ENCODE results near the gene KCNK5. TPM values are rescaled to one million over a fixed set of nuclear protein-coding genes. Genes with fewer than 3 reads are reported as not detected.

Gene KCNK5
- total and polyA plus RNA-seq, 4 experiments from 2014 or later = 0.17 to 0.83 (median 0.79) TPM; not detected in 1

DNA sequence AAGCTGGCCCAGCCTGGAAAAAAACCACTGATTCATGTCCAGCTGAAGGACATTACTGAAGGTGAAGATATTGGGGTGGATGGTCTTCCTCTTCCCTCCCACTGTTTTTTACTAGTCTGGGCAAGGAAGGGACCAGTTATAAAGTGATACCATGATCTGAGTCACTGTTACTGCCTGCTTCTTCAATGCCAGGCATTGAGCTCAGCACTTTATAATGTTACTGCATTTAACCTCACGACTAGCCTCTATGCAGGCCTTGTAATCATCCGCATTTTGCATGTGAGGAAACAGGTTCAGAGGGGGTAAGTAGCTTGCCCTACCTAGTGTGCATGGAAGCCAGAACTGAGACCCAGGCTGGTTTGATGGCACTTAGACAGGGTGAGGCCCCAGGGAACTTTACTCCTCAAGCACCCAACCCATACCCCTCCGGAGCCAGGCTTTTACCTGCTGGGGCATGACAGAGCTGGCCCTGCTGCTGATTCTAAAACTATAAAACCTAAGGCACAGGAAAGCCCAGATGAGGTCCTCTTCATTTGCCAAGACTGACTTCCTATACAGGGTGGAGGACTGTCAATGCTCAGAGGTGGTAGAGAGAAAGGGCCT lies 11.0 kb upstream of the KCNK5 start:
- intact Hi-C loops (cut with micrococcal nuclease) = no loop called here
- Mint-ChIP-seq H3K4me3 (no peak overlapping the region), H3K4me1 (no peaks in the 10 kb centered on the region), H3K27me3 (peaks cover 0 to 2% of the 10 kb centered on the region in 2 donors), H3K36me3 (no peaks in the 10 kb centered on the region), H3K27ac (no peak overlapping the region), H3K9me3 (peaks cover 0 to 2% (median 0%) of the 10 kb centered on the region in 8 donors)
- H3K4me1 ChIP-seq (ENCODE audit: insufficient read depth, low read length) = no peaks in the 10 kb centered on the region
- H3K9me3 ChIP-seq (ENCODE audit: control insufficient read depth in 1 of 2, low read length in 2 of 2) = no peaks in the 10 kb centered on the region
- CTCF ChIA-PET (ENCODE audit: partially characterized antibody) = interaction anchor here (1.0 kb wide), 1 partner anchor 40 kb away, joined by 3 read pairs; no protein-coding TSS in a partner anchor
- DNase-seq = no peak
- H3K4me3 ChIP-seq (ENCODE audit: low read length in 2 of 2) = no peak overlapping the region
- H3K27me3 ChIP-seq (ENCODE audit: insufficient read depth, low read length) = no peaks in the 10 kb centered on the region
- POLR2A ChIA-PET (ENCODE audit: partially characterized antibody) = no interaction called here
- H3K36me3 ChIP-seq (ENCODE audit: insufficient read depth, low read length) = no peaks in the 10 kb centered on the region
- no peak overlapping the region for H3K27ac ChIP-seq (ENCODE audit: low read depth, low read length)

DNA sequence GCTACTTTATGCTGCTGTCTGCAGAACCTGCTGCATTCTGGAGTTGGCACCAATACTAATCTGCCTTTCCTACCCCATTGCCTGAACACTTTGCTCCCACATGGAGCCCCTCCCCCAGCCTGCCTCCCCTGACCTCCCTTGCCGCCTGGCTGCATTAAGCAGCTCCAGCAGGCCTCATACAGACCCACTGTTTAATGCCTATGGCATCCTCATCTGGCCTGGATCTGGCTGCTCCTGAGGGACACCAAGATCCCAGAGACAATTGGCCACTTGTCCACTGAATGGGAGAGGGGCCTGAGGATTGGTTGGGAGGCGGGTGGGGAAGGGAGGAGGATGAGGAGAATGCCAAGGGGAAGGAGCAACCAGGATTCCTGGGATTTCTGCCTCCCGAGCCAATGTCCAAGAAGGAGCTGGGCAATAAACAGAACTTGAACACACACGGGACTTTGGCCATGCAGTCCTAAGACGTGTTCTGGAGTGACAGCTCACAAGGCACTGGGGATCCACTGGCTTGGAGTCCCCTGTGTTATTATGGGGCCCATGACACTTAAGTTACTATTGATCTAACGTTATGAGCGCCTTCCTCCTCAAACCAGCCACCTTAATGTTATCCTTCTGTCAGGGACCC lies 10.4 kb upstream of the KCNK5 start:
- H3K4me3 ChIP-seq (ENCODE audit: low read length in 2 of 2) = no peak overlapping the region
- no peaks in the 10 kb centered on the region for H3K9me3 ChIP-seq (ENCODE audit: control insufficient read depth in 1 of 2, low read length in 2 of 2)
- Mint-ChIP-seq H3K4me1 (no peaks in the 10 kb centered on the region), H3K27ac (no peak overlapping the region), H3K27me3 (peaks cover 0 to 2% of the 10 kb centered on the region in 2 donors), H3K9me3 (peaks cover 0 to 2% (median 0%) of the 10 kb centered on the region in 8 donors), H3K4me3 (no peak overlapping the region), H3K36me3 (no peaks in the 10 kb centered on the region)
- ChIA-PET POLR2A (ENCODE audit: partially characterized antibody) (no interaction called here), CTCF (ENCODE audit: partially characterized antibody) (interaction anchor here (1.0 kb wide), 1 partner anchor 39 kb away, joined by 3 read pairs; no protein-coding TSS in a partner anchor)
- no peaks in the 10 kb centered on the region for H3K36me3 ChIP-seq (ENCODE audit: insufficient read depth, low read length)
- no peak overlapping the region for H3K27ac ChIP-seq (ENCODE audit: low read depth, low read length)
- no peaks in the 10 kb centered on the region for H3K4me1 ChIP-seq (ENCODE audit: insufficient read depth, low read length)
- intact Hi-C loops (cut with micrococcal nuclease) = no loop called here
- DNase-seq = no peak
- H3K27me3 ChIP-seq (ENCODE audit: insufficient read depth, low read length) = no peaks in the 10 kb centered on the region

DNA sequence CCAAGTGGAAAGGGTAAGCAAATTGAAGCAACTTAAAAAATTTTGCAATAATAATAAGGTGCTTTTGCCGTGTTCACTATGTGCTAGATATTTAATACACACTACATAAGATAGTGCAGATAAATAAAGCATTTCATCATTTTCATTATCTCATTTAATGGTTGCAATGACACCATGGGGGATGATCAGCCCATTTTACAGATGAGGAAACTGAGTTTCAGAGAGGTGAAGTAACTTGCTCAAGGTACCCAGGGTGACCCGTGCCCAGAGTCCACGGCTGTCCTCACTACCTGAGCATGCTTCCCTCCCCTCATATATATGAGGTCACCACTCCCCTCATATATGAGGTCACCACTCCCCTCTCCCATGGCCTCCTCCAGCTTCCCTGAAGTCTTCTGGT lies 7.5 kb upstream of the KCNK5 start:
- POLR2A ChIA-PET (ENCODE audit: partially characterized antibody) = no interaction called here

DNA sequence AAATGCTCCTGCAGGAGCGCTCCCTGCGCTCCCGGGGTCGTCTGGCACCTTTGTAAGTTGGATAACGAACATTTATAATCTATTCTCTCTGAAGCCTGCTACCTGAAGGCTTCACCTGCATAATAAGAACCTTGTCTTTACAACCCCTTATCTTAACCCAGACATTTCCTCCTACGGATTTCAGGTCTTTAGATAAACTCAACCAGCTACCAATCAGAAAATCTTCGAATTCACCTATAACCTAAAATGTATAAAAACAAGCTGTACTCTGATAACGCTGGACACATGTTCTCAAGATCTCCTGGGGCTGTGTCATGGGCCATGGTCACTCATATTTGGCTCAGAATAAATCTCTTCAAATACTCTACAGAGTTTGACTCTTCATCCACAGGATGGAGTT lies 4.1 kb upstream of the KCNK5 start:
- POLR2A ChIA-PET (ENCODE audit: partially characterized antibody) = no interaction called here
- peaks cover 0 to 2% (median 0%) of the 10 kb centered on the region in 8 donors for H3K9me3 Mint-ChIP-seq
- H3K4me1 Mint-ChIP-seq = peaks cover 5 to 20% (median 12%) of the 10 kb centered on the region in 4 donors
- no peak overlapping the region for H3K4me3 ChIP-seq (ENCODE audit: low read length in 2 of 2)
- no peak for DNase-seq
- no peaks in the 10 kb centered on the region for H3K36me3 Mint-ChIP-seq
- H3K9me3 ChIP-seq (ENCODE audit: control insufficient read depth in 1 of 2, low read length in 2 of 2) = no peaks in the 10 kb centered on the region
- no peak overlapping the region for H3K4me3 Mint-ChIP-seq
- no peaks in the 10 kb centered on the region for H3K27me3 ChIP-seq (ENCODE audit: insufficient read depth, low read length)
- no peak overlapping the region for H3K27ac Mint-ChIP-seq
- intact Hi-C loops (cut with micrococcal nuclease) = no loop called here
- peaks cover 0 to 2% of the 10 kb centered on the region in 2 donors for H3K27me3 Mint-ChIP-seq
- no peaks in the 10 kb centered on the region for H3K36me3 ChIP-seq (ENCODE audit: insufficient read depth, low read length)
- H3K4me1 ChIP-seq (ENCODE audit: insufficient read depth, low read length) = peaks cover 13% of the 10 kb centered on the region
- CTCF ChIA-PET (ENCODE audit: partially characterized antibody) = no interaction called here
- no peak overlapping the region for H3K27ac ChIP-seq (ENCODE audit: low read depth, low read length)

More for the DNA sequence above, 7.5 kb upstream of the KCNK5 start:
- Histone ChIP-seq H3K27ac (ENCODE audit: low read depth, low read length) (no peak overlapping the region), H3K4me1 (ENCODE audit: insufficient read depth, low read length) (no peaks in the 10 kb centered on the region), H3K4me3 (ENCODE audit: low read length in 2 of 2) (no peak overlapping the region), H3K27me3 (ENCODE audit: insufficient read depth, low read length) (no peaks in the 10 kb centered on the region), H3K9me3 (ENCODE audit: control insufficient read depth in 1 of 2, low read length in 2 of 2) (no peaks in the 10 kb centered on the region), H3K36me3 (ENCODE audit: insufficient read depth, low read length) (no peaks in the 10 kb centered on the region)
- Mint-ChIP-seq H3K4me1 (no peaks in the 10 kb centered on the region), H3K4me3 (no peak overlapping the region), H3K36me3 (no peaks in the 10 kb centered on the region), H3K9me3 (peaks cover 0 to 2% (median 0%) of the 10 kb centered on the region in 8 donors), H3K27ac (no peak overlapping the region), H3K27me3 (no peaks in the 10 kb centered on the region)
- intact Hi-C loops (cut with micrococcal nuclease) = no loop called here
- CTCF ChIA-PET (ENCODE audit: partially characterized antibody) = no interaction called here
- no peak for DNase-seq

DNA sequence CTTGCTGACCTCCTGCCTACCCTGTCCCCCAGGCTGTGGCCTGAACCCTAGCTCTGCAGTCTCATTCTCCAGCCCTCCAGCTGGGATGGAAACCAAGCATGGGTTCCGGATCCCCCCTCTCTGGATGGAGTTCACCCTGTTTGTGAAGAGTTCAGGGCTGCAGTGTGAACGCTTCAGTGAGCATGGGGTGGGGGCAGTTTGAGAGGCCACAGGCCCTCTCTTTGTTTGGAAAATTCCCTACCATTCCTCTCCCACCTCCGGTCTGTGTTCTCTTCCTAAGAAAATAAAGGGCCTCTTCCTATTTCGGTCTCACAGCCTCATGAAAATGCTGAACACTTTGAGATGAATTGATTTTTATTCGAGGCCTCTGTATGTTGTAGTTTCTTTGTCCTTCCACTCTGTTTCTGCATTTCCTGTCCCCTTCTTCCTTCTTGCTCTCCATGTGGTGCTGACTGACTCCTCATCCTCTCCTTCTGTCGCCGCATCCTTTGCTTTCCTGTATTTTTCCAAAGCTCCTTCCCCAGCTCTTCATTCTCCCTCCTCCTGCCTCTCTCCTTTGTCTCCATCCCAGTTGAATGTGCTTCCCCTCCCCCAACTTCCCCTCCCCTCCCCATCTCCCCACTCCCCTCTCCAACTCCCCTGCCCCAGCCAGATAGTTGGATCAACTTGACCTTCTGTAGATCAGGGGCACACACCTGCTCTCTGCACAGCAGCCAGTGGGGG lies 2.4 kb upstream of the KCNK5 start:
- ChIA-PET CTCF (ENCODE audit: partially characterized antibody) (no interaction called here), POLR2A (ENCODE audit: partially characterized antibody) (no interaction called here)
- no peaks in the 10 kb centered on the region for H3K36me3 Mint-ChIP-seq
- no peak for DNase-seq
- H3K27me3 Mint-ChIP-seq = peaks cover 0 to 2% of the 10 kb centered on the region in 2 donors
- peaks cover 0 to 2% (median 0%) of the 10 kb centered on the region in 8 donors for H3K9me3 Mint-ChIP-seq
- H3K4me1 Mint-ChIP-seq = peaks cover 18 to 37% (median 27%) of the 10 kb centered on the region in 4 donors
- no peaks in the 10 kb centered on the region for H3K27me3 ChIP-seq (ENCODE audit: insufficient read depth, low read length)
- H3K27ac Mint-ChIP-seq = no peak overlapping the region
- H3K4me1 ChIP-seq (ENCODE audit: insufficient read depth, low read length) = peaks cover 30% of the 10 kb centered on the region
- H3K9me3 ChIP-seq (ENCODE audit: control insufficient read depth in 1 of 2, low read length in 2 of 2) = no peaks in the 10 kb centered on the region
- intact Hi-C loops (cut with micrococcal nuclease) = no loop called here
- H3K36me3 ChIP-seq (ENCODE audit: insufficient read depth, low read length) = no peaks in the 10 kb centered on the region
- H3K4me3 Mint-ChIP-seq = peak overlapping the region in 2 of 8 donors; percentile 15 to 20
- no peak overlapping the region for H3K27ac ChIP-seq (ENCODE audit: low read depth, low read length)
- no peak overlapping the region for H3K4me3 ChIP-seq (ENCODE audit: low read length in 2 of 2)

DNA sequence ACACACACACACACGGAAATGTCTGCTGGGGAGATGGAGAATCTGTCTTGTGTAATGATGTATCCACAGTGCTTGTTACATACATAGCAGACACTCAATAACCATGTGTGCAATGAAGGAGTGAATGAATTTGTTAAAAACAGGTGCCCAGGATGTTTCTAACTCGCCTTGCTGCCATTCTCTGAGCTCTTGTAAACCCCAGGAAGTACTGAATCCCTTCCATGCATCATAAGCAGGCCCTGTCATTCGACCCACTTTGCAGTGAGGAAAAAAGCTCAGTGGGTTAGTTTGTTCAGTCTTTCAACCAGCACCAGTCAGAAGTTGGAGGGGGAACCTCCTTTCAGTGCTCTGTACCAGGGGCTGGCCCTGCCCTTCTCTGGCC lies 1.4 kb upstream of the KCNK5 start:
- Mint-ChIP-seq H3K4me3 (peak overlapping the region in 6 of 8 donors; percentile 15 to 86 (median 38)), H3K9me3 (no peaks in the 10 kb centered on the region)
- H3K9me3 ChIP-seq (ENCODE audit: control insufficient read depth in 1 of 2, low read length in 2 of 2) = no peaks in the 10 kb centered on the region

More for the DNA sequence above, 1.4 kb upstream of the KCNK5 start:
- Histone ChIP-seq H3K4me1 (ENCODE audit: insufficient read depth, low read length) (peaks cover 40% of the 10 kb centered on the region), H3K27ac (ENCODE audit: low read depth, low read length) (no peak overlapping the region), H3K36me3 (ENCODE audit: insufficient read depth, low read length) (no peaks in the 10 kb centered on the region), H3K27me3 (ENCODE audit: insufficient read depth, low read length) (no peaks in the 10 kb centered on the region), H3K4me3 (ENCODE audit: low read length in 2 of 2) (no peak overlapping the region)
- CTCF ChIA-PET (ENCODE audit: partially characterized antibody) = no interaction called here
- POLR2A ChIA-PET (ENCODE audit: partially characterized antibody) = no interaction called here
- intact Hi-C loops (cut with micrococcal nuclease) = no loop called here
- no peak for DNase-seq
- peaks cover 26 to 46% (median 36%) of the 10 kb centered on the region in 4 donors for H3K4me1 Mint-ChIP-seq
- peaks cover 0 to 2% of the 10 kb centered on the region in 2 donors for H3K27me3 Mint-ChIP-seq
- H3K27ac Mint-ChIP-seq = no peak overlapping the region
- H3K36me3 Mint-ChIP-seq = no peaks in the 10 kb centered on the region
